Measurements from ENCODE around the gene PEPD.

PEPD gene

DNA sequence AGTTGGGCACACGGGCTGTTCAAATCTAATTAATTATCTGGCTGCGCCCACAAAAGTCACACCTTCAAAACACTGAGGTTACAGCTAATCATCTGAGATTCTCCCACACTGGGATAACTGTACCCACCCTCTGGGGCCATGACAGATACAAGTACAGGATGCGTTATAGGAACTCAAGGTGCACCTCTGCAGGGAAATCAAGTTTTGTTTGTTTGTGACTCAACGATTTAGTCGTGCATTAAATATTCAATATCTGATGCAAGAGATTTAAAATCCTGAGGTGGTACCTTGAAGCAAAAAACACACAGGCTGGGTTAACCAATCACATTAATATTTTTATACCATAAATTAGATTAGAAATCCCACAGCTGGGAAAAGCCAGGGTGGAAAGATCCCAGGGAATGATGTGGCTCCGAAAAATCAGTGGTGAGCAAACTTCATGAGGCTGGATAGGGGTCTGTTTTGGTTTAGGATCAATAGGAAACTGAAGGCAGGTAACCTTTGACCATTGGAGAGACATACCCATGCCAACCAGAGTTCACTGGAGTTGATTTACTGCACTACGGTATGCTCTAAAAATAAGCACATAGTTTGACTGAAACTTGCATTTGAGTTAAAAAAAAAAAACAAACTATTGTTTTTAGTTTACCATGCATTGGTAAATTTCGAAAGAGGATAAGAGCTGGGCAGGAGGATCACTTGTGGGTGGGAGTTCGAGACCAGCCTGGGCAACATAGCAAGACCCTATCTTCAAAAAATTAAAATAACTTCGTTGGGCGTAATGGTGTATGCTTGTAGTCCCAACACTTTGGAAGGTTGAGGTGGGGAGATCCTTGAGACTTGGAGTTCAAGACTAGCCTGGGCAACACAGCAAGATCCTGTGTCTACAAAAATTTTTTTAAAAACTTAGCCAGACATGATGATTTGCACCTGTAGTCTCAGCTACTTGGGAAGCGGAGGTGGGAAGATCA lies 172.0 kb downstream of the PEPD start:
- H3K4me1 Mint-ChIP-seq (ENCODE audit: low read depth): no peaks in the 10 kb centered on the region
- peaks cover 8% of the 10 kb centered on the region for H3K27me3 Mint-ChIP-seq (ENCODE audit: low read depth)
- no peak overlapping the region for H3K4me3 Mint-ChIP-seq
- no peaks in the 10 kb centered on the region for H3K36me3 Mint-ChIP-seq (ENCODE audit: low read depth)
- no peaks in the 10 kb centered on the region for H3K9me3 Mint-ChIP-seq
- H3K27ac Mint-ChIP-seq: no peak overlapping the region

DNA sequence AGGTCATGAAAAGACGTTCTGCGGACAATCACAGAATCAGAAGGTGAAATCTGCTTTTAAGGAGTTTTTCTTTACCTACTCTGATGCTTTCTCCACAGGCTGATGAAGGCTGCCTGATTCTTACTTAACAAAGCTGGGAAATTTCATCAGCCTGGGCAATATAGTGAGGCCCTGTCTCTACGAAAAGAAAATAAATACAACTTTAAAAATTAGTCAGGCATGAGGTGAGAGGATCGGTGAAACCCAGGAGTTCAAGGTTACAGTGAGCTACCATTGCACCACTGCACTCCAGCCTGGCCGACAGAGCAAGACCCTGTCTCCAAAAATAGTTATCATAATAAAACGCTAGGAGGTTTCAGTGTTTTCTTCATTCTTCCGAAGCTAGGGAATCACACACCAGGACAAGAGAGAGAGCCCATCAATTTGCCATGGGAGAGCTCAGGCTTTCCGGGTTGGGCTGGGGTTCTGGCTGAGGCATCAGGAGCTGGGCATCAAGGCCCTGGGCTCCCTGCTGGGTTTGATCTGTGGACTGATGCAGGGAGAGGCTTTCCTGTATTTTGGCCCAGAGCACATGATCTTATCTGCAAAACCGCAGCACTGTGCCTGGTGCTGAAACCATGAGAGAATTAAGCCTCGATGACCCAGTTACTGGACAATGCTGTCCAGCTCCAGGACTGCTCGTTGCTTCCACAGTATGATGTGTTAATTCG lies 173.1 kb downstream of the PEPD start:
- no peaks in the 10 kb centered on the region for H3K9me3 Mint-ChIP-seq
- no peaks in the 10 kb centered on the region for H3K4me1 Mint-ChIP-seq (ENCODE audit: low read depth)
- H3K36me3 Mint-ChIP-seq (ENCODE audit: low read depth): no peaks in the 10 kb centered on the region
- no peak overlapping the region for H3K4me3 Mint-ChIP-seq
- no peak overlapping the region for H3K27ac Mint-ChIP-seq
- H3K27me3 Mint-ChIP-seq (ENCODE audit: low read depth): peaks cover 8% of the 10 kb centered on the region

DNA sequence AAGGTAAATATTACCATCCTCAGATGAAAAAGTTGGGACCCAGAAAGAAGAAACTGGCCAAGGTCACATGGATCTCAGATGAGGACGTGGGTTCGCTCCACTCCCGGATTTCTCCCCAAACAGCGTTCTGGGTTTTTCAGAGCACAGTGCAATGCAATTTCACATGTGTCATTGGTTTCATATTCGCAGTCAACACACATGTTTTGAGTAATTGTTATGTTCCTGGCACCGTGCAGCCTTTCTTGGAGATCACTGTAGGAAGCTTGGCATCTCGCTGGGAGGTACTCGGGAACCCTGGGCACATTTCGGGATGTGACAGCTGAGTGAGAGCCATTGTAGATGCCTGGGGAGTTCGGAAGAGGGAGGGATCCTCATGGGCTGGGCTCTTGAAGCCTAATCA lies 174.3 kb downstream of the PEPD start:
- Mint-ChIP-seq H3K27me3 (ENCODE audit: low read depth) (peaks cover 8% of the 10 kb centered on the region), H3K4me3 (no peak overlapping the region), H3K36me3 (ENCODE audit: low read depth) (no peaks in the 10 kb centered on the region), H3K9me3 (no peaks in the 10 kb centered on the region), H3K27ac (no peak overlapping the region), H3K4me1 (ENCODE audit: low read depth) (no peaks in the 10 kb centered on the region)

DNA sequence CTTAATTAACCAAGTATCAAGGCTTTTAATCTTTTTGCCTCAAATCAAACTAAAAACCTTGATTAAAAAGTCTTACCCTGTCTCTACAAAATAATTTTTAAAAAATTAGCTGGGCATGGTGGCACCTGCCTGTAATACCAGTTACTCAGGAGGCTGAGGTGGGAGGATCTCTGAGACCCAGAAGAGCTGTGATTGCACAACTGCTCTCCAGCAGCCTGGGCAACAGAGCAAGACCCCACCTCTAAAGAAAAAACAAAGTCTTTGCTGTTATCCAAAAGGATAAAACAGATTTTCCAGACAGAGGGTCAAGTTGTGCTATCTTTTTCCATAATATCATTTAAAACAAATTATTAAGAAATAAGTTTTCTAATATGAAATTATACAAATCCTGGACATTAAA lies 174.9 kb downstream of the PEPD start:
- Mint-ChIP-seq H3K4me3 (no peak overlapping the region), H3K4me1 (ENCODE audit: low read depth) (no peaks in the 10 kb centered on the region), H3K27ac (no peak overlapping the region), H3K36me3 (ENCODE audit: low read depth) (no peaks in the 10 kb centered on the region), H3K27me3 (ENCODE audit: low read depth) (peaks cover 9% of the 10 kb centered on the region), H3K9me3 (no peaks in the 10 kb centered on the region)

DNA sequence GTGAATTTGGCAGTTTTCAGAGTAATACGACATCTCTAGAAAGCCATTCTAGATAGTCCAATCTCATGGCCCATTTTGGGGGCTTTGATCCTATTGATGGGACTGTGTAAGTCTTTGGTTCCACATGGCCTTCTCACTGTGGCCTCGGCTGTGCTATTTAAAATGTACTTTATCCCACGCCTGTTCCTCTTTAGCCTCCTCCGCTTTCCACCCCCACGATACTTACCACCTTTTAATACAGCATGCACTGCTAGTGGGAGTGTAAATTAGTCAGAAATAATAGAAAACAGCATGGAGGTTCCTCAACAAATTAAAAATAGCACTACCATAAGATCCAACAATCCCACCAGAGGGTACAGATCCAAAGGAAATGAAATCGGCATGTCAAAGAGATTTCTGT lies 176.4 kb downstream of the PEPD start:
- no peaks in the 10 kb centered on the region for H3K4me1 Mint-ChIP-seq (ENCODE audit: low read depth)
- no peak overlapping the region for H3K4me3 Mint-ChIP-seq
- peaks cover 24% of the 10 kb centered on the region for H3K27me3 Mint-ChIP-seq (ENCODE audit: low read depth)
- H3K27ac Mint-ChIP-seq: no peak overlapping the region
- H3K9me3 Mint-ChIP-seq: no peaks in the 10 kb centered on the region
- no peaks in the 10 kb centered on the region for H3K36me3 Mint-ChIP-seq (ENCODE audit: low read depth)

DNA sequence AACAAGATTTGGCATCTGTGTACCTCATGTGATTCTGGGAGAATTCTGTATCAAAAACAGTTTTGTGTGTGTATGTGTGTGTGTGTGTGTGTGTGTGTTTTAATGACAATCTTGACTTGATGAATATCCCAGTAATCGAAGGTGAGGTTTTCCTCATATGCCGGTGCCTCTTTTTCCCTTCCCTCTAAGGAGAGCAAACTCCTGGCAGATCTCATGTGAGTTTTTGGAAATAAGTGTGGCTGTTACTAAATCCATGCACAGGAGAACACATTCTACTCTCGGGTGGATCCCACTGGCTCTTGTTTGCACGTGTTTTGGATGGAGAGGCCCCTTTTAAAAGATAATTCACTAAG lies 177.0 kb downstream of the PEPD start:
- H3K27me3 Mint-ChIP-seq (ENCODE audit: low read depth): peaks cover 28% of the 10 kb centered on the region
- H3K4me3 Mint-ChIP-seq: no peak overlapping the region
- no peaks in the 10 kb centered on the region for H3K36me3 Mint-ChIP-seq (ENCODE audit: low read depth)
- H3K9me3 Mint-ChIP-seq: no peaks in the 10 kb centered on the region
- no peak overlapping the region for H3K27ac Mint-ChIP-seq
- no peaks in the 10 kb centered on the region for H3K4me1 Mint-ChIP-seq (ENCODE audit: low read depth)

DNA sequence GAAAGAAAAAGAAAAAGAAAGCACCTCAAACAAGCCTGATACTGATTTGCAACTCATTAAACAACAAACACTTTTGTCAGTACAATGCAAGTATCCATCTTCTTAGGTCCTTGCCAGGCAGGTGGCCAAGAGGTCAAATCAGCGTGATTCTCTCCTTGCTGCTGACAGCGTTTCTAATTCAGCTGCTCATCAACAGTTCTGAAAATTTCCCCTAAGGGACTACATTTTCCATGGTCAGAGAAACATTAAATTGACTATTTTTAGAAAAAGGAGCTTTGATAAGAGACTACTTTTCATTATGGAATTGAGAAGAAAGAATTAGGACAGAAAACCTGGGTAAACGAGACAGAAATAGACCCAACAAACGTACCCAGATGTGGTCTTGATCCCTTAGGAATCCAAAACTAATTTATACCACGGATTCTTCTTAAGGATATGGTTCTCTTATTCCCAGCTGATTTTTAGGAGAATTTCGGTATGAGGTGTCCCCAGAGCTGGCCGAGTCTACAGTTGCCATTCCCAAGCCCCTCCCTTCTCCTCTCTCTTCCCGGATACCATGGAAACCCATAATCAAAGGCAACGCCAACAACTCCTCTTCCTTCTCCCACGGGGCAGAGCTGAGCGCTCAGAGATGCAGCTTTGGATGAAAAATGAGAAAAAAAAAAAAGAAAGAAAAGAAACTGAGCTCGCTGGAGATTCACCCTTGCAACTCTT lies 177.6 kb downstream of the PEPD start:
- no peaks in the 10 kb centered on the region for H3K4me1 Mint-ChIP-seq (ENCODE audit: low read depth)
- H3K36me3 Mint-ChIP-seq (ENCODE audit: low read depth): no peaks in the 10 kb centered on the region
- H3K27me3 Mint-ChIP-seq (ENCODE audit: low read depth): peaks cover 32% of the 10 kb centered on the region
- no peaks in the 10 kb centered on the region for H3K9me3 Mint-ChIP-seq
- no peak overlapping the region for H3K4me3 Mint-ChIP-seq
- no peak overlapping the region for H3K27ac Mint-ChIP-seq

DNA sequence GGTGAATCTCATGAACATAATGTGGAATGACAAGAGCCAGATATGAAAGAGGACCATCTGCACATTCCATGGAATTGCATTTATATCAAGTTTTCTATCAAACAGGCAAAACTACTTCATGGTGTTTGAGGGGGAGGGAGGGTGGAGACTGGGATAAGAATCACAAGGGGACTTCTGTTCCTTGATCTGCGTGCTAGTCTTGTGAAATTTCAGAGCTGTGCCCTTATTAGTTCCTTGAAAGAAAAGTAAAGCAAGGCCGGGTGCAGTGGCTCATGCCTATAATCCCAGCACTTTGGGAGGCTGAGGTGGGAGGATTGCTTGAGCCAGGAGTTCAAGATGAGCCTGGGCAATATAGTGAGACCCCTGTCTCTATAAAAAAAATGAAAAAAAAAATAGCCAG lies 178.3 kb downstream of the PEPD start:
- no peaks in the 10 kb centered on the region for H3K4me1 Mint-ChIP-seq (ENCODE audit: low read depth)
- no peaks in the 10 kb centered on the region for H3K9me3 Mint-ChIP-seq
- H3K27ac Mint-ChIP-seq: no peak overlapping the region
- no peaks in the 10 kb centered on the region for H3K36me3 Mint-ChIP-seq (ENCODE audit: low read depth)
- peaks cover 37% of the 10 kb centered on the region for H3K27me3 Mint-ChIP-seq (ENCODE audit: low read depth)
- H3K4me3 Mint-ChIP-seq: no peak overlapping the region

DNA sequence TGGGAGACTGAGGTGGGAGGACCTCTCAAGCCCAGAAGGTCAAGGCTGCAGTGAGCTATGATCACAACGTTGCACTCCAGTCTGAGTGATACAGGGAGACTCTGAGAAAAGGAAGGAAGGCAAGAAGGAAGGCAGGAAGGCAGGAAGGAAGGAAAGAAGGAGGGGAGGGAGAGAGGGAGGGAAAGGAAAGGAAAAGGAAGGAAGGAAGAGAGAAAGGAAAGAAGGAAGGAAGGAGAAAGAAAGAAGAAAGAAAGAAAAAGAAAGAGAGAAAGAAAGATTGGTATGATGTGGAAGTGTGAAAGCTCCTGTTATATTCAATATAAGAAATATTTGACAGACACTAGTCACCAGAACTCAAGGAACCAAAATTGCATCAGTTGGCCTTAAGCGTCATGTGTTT lies 180.6 kb downstream of the PEPD start:
- Mint-ChIP-seq H3K4me3 (no peak overlapping the region), H3K36me3 (ENCODE audit: low read depth) (no peaks in the 10 kb centered on the region), H3K4me1 (ENCODE audit: low read depth) (no peaks in the 10 kb centered on the region), H3K27ac (peak overlapping the region; percentile 42), H3K27me3 (ENCODE audit: low read depth) (peaks cover 41% of the 10 kb centered on the region), H3K9me3 (no peaks in the 10 kb centered on the region)

DNA sequence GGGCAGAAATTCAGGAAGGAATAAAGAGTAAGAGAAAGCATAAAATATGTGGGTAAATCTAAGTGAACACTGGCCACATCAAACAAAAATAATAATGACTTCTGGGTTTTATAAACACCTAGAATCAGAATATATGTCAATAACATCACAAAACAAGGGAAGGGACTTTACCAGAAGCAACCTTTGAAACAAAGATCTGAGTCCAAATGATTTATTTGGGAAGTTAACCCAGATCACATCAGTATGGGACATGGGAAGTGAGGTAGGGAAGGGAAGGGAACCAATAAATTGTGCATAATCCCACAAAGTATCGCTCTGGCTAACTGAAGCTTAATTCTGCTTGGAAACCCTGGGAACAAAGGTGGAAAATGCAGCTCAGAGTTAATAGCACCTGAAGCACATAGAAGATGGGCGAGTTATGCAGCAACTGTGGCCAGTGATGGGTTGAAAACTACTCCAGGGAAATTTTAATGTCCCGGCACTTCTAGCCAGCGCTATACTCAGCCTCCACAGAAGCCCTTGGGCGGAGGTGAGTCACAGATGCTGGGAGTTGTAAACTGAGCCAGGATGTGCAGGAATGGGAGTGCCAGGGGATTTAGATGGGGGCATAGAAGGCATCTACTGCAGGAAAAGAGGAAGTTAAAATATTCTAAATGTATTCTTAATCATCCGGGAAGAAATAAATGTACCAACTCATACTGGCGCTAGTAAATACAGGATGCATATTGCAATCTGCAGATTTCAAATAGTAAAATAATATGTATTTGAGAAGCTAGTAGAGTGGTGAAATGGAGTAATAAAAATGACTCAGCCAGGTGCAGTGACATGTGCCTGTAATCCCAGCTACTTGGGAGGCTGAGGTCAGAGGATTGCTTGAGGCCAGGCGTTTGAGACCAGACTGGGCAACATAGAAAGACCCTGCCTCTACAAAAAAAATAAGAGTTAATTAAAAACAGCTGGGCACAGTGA lies 182.3 kb downstream of the PEPD start:
- Mint-ChIP-seq H3K27me3 (ENCODE audit: low read depth) (peaks cover 33% of the 10 kb centered on the region), H3K4me3 (no peak overlapping the region), H3K27ac (no peak overlapping the region), H3K4me1 (ENCODE audit: low read depth) (no peaks in the 10 kb centered on the region), H3K9me3 (no peaks in the 10 kb centered on the region), H3K36me3 (ENCODE audit: low read depth) (no peaks in the 10 kb centered on the region)

Measured in T-helper 1 cell treated with Interleukin-12 subunit alpha and Interleukin-12 subunit beta and Interleukin-4 antibody, amounts not matched to agents 30 μg/mL and 1 μg/mL, for 36 hours (primary cell).